ENCODE results near the gene KCTD11.

KCTD11 gene

GRCh38 chr17:7380321-7380720 is 28.4 kb downstream of the KCTD11 start:
- no peak for DNase-seq

GRCh38 chr17:7380855-7381683 is 29.1 kb downstream of the KCTD11 start, which contains the start of gene TNK1:
Gene TNK1, plus strand, starts transcription at chr17:7381089. Its CDS starts 1,838 bp downstream, at chr17:7382927.
- no peak for DNase-seq

GRCh38 chr17:7382901-7383300 is 30.9 kb downstream of the KCTD11 start:
- no peak for DNase-seq

DNA sequence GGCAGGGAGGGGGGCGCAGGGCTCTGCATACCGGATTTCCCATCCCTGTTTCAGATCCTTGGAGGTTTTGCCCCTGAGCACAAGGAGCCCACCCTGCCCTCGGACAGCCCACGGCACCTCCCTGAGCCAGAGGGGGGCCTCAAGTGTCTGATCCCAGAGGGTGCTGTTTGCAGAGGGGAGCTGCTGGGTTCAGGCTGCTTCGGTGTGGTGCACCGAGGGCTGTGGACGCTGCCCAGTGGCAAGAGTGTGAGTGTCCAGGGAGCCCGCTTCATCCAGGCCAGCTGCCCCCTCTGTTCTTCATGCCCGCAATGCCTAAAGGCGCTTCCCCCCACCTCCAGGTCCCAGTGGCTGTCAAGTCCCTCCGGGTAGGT is 31.4 kb downstream of the KCTD11 start:
- no peak for DNase-seq

DNA sequence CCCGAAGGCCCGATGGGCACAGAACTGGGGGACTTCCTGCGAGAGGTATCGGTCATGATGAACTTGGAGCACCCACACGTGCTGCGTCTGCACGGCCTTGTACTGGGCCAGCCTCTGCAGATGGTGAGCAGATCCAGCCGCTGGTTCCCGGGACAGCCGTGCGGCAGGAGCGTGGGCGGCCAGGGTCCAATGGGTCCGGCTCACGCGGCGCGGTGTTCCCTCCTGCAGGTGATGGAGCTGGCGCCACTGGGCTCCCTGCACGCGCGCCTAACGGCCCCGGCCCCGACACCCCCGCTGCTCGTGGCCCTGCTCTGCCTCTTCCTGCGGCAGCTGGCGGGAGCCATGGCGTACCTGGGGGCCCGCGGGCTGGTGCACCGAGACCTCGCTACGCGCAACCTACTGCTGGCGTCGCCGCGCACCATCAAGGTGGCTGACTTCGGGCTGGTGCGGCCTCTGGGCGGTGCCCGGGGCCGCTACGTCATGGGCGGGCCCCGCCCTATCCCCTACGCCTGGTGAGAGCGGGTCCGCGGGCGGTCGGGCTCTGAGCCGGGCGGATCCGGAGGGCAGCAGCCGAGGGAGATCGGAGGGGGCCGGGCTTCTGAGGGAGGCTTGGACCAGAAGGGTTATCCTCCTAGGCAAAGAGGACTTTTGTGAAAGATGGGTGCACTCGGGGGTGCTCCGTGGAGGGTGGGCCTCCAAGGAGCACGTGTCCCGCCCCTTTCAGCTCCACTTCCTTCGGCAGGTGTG is 32.0 kb downstream of the KCTD11 start:
- DNase-seq, result peak; percentile 73

- DNase-seq, result no peak
These were observed 32.6 kb downstream of the KCTD11 start for GRCh38 chr17:7384489-7385081.

- DNase-seq, result no peak
These were observed 36.9 kb downstream of the KCTD11 start for GRCh38 chr17:7388856-7389255.

DNA sequence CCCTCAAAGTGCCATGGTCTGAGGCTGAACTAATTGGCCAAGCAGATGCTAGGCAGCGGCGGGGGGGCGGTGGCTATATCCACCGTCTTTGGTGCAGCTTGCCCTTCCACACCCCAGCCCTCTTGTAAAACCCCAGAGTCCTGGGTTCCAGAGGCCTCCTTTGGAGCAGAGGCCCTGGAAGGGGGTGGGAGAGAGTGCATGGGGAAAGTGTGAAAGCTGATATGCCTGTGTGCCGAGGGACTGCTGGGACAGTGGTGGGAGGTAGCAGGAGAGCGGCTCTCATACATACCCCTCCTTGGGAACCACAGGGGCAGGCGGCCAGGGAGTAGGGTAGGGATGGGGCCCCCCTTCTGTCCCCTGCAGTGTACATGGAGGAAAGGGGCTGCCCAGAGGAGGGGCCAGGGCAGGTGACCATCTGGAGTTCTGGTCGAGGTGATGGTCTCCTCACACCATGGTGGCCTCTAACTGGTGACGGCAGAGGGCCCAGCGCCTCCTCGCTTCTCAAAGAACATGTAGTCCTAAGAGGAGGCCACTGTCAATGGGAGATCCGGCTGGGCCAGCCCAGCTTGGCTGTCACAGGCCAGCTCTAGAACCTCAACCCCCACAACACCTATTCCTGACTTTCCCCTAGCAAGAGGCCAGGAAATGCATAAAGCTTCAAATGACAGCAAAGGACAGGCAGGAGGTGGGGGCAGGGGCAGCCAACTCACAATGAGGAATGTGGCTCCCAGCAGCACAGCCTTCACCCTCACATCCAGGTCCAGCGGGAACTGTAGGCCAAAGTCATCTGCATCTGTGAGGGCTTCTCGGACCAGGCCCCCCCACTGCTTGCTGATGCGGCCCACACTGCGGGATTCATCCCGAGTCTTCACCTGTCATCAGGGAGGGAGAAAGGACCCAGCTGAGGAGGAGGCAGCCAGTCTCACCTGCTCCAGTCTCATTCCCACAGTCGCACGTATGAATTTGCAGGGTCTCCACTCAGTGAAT is 38.3 kb downstream of the KCTD11 start:
- no peak for DNase-seq

- no peak for DNase-seq
These were observed 39.3 kb downstream of the KCTD11 start for GRCh38 chr17:7391307-7391706.

DNA sequence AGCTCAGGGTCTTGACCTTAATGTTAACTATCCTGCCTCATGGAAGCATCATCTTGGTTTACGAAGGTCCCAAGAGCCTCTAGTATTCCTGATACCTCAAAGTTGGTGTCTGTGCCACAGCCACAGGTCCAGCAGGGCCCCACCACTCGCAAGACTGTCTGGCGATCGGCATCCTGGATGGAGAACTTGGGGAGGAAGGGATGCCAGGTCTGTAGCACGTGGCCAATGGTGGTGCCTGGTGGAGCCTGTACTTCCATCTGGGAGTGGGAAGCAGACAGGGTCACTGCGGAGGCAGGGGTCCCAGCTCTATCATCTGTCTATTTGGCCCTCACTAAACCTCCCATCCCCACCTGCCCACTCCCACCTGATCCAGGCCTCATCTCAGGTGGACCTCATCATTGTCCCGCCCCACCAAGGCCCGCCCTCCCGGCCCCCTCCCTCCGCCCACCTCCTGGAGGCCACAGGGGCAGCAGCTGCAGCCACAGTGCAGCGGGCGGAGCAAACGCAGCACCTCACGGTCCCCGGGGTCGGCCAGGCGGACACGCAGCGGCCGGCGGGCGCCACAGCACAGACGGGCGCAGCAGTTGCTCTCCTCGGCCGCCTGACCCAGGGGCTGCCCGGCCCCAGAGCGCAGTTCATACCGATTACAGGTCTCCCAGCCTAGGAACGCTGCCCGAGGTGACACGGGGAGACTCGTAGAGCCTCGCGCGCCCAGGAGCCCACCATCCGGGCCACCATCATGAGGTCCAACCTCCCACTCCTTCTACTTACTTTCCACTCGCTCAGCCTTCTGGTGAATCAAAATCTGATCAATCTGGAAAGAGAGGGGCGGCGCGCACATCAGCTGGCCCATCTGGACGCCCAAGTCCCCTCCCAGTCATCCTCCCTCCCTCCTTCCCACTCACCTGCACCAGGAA is 41.0 kb downstream of the KCTD11 start:
- DNase-seq, result no peak

DNA sequence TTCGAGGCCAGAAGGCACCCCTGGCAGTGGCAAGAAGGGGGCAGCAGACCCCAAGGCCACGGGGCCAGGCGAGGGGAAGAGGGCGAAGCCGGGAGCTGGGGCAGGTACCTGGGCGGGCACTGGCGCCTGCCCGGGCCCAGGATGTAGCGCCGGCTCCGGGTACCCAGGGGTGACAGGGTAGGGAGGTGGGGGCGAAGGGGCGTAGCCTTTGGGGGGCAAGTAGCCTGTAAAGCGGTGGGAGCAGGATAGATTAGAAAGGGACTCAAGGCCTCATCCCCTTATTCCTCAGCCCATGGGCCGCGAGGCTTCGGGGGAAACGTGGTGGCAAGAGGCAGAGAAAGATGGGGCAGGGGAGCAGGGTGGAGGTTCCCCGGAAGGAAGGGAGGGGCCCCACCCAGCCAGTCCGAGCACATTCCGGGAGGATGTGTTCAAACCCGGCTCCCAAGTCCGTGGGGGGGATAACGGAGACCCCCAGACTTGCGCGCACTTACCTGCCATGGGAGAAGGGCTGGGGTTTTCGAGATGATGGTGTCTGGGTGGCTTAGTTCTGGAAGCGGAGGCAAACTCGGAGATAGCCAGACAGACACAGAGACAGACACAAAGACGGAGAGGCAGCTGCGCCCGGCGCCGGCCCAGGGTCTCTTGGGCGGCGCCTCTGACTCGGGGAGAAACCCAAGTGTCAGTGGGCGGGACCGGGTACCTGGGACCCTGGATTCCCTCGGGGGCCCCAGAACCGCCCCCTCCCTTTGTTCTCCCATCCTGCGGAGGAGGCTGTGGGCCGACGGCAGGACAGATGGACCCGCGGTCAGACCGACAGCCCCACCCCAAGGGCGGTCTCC is 41.9 kb downstream of the KCTD11 start:
- DNase-seq, result peak; percentile 68

- peak; percentile 81 for DNase-seq
These were observed 42.7 kb downstream of the KCTD11 start, which contains the start of gene PLSCR3 for GRCh38 chr17:7394452-7395191. Gene PLSCR3, minus strand, starts transcription at chr17:7394525. Its CDS starts 415 bp downstream, at chr17:7394110.

DNA sequence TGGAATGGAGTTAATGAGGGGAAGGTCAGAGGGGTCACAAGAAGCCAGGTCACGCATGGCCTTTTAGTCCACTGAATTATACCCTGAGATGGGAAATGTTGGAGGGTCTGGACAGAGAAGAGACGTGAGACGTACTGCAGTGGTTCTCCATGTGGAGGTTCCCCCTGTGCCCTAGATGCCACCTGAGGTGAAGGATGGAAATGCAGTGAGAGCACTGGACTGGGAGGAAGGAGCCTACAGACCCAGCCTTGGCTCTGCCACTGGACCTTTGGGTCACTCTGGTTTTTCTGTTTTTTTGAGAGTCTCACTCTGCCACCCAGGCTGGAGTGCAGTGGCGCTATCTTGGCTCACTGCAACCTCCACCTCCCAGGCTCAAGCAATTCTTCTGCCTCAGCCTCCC is 44.2 kb downstream of the KCTD11 start:
- no peak for DNase-seq

GRCh38 chr17:7398612-7399011 is 46.6 kb downstream of the KCTD11 start:
- DNase-seq, result no peak

GRCh38 chr17:7403043-7403726 is 51.2 kb downstream of the KCTD11 start:
- peak; percentile 25 for DNase-seq

GRCh38 chr17:7403727-7403976 is 51.7 kb downstream of the KCTD11 start:
- DNase-seq, result no peak

DNA sequence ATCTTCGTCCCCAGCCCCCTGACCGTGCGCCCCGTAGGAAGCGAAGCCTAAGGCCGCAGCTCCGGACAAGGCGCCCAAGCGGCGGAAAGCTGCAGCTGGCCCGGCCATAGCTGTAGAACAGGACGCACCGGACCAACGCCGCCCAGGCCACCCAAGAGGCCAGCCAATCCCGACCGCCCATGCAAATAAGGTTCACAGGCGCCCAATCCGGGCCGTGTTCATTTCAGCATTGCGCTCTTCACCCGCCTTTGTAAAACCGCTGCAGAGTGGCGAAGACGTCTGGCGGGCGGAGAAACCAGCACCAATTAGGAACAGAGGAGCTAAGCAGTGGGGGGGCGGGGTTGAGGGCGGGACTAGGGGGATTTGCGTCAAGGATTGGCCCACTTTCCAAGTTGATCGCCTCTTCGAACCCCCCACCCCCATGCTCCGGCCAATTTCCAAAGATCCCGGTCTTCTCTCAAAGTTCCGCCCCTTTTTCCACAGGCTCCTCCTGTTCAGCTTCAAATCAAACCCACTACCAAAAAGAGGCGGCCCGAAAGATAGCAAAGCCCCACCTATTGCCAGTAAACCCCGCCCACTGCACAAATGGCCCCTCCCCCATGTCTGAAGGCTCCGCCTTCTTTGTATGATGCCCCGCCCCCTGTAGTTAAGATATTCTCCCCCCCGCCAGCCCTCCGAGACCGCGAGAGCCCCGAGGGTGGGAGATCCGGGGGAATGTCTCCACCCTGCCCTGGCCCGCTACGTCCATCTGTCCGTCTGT is 52.2 kb downstream of the KCTD11 start, which contains the start of gene TMEM256:
Gene TMEM256, minus strand, starts transcription at position 121 of the 760 bp plus-strand sequence. Its CDS starts 13 bp downstream, at position 108.
- peak; percentile 96 for DNase-seq

All from T-helper 9 cell (primary cell).